ENCODE measurements around the gene SMIM11. TPM values are rescaled to one million over a fixed set of nuclear protein-coding genes. Genes with fewer than 3 reads are reported as not detected.
"Not testable (repeated sequence)": the region's sequence is repeated elsewhere in the genome, so short reads cannot be mapped to it uniquely, and the experiment has no call there.

The SMIM11 gene
- total RNA-seq, 1 donor from 2014 or later = 14.1 TPM

- TF ChIP-seq CTCF (conservative IDR thresholded peaks at IDR 0.05) = no peak
- Mint-ChIP-seq H3K9me3 (no peaks in the 10 kb centered on the region), H3K4me1 (ENCODE audit: unreplicated experiment) (peaks cover 11% of the 10 kb centered on the region), H3K27me3 (peaks cover 3% of the 10 kb centered on the region), H3K27ac (no peak overlapping the region), H3K4me3 (no peak overlapping the region), H3K36me3 (no peaks in the 10 kb centered on the region)
- no peak for DNase-seq (ENCODE audit: extremely low spot score, unreplicated experiment)
Measured at GRCh38 chr21:34369741-34370140, 5.6 kb upstream of the SMIM11 start.

- H3K27ac Mint-ChIP-seq = no peak overlapping the region
- no peaks in the 10 kb centered on the region for H3K36me3 Mint-ChIP-seq
- H3K4me3 Mint-ChIP-seq = no peak overlapping the region
- H3K27me3 Mint-ChIP-seq = peaks cover 3% of the 10 kb centered on the region
- DNase-seq (ENCODE audit: extremely low spot score, unreplicated experiment) = peak; percentile 31
- peaks cover 9% of the 10 kb centered on the region for H3K4me1 Mint-ChIP-seq (ENCODE audit: unreplicated experiment)
- H3K9me3 Mint-ChIP-seq = no peaks in the 10 kb centered on the region
- no peak for TF ChIP-seq CTCF (conservative IDR thresholded peaks at IDR 0.05)
Measured at GRCh38 chr21:34372321-34372720, 3.0 kb upstream of the SMIM11 start.

GRCh38 chr21:34374462-34374861 is 845 bp upstream of the SMIM11 start:
- H3K27ac Mint-ChIP-seq; H3K36me3 Mint-ChIP-seq; H3K27me3 Mint-ChIP-seq; H3K4me1 Mint-ChIP-seq (ENCODE audit: unreplicated experiment); DNase-seq (ENCODE audit: extremely low spot score, unreplicated experiment); H3K4me3 Mint-ChIP-seq; H3K9me3 Mint-ChIP-seq: not testable (repeated sequence)

GRCh38 chr21:34375619-34375972 is 289 bp downstream of the SMIM11 start:
- DNase-seq (ENCODE audit: extremely low spot score, unreplicated experiment); H3K4me1 Mint-ChIP-seq (ENCODE audit: unreplicated experiment); H3K27me3 Mint-ChIP-seq; H3K4me3 Mint-ChIP-seq; H3K27ac Mint-ChIP-seq; H3K9me3 Mint-ChIP-seq; H3K36me3 Mint-ChIP-seq: not testable (repeated sequence)

GRCh38 chr21:34383138-34383537 is 7.8 kb downstream of the SMIM11 start:
- H3K36me3 Mint-ChIP-seq; H3K27me3 Mint-ChIP-seq; H3K4me3 Mint-ChIP-seq; H3K27ac Mint-ChIP-seq; H3K9me3 Mint-ChIP-seq; DNase-seq (ENCODE audit: extremely low spot score, unreplicated experiment); H3K4me1 Mint-ChIP-seq (ENCODE audit: unreplicated experiment): not testable (repeated sequence)

- DNase-seq (ENCODE audit: extremely low spot score, unreplicated experiment); H3K4me3 Mint-ChIP-seq; H3K9me3 Mint-ChIP-seq; H3K27ac Mint-ChIP-seq; H3K4me1 Mint-ChIP-seq (ENCODE audit: unreplicated experiment); H3K36me3 Mint-ChIP-seq; H3K27me3 Mint-ChIP-seq: not testable (repeated sequence)
Measured at GRCh38 chr21:34383724-34384415, 8.6 kb downstream of the SMIM11 start.

- DNase-seq (ENCODE audit: extremely low spot score, unreplicated experiment); H3K36me3 Mint-ChIP-seq; H3K27me3 Mint-ChIP-seq; H3K4me1 Mint-ChIP-seq (ENCODE audit: unreplicated experiment); H3K4me3 Mint-ChIP-seq; H3K27ac Mint-ChIP-seq; H3K9me3 Mint-ChIP-seq: not testable (repeated sequence)
Measured at GRCh38 chr21:34400522-34400921, 25.2 kb downstream of the SMIM11 start.

GRCh38 chr21:34404742-34405141 is 29.4 kb downstream of the SMIM11 start:
- DNase-seq (ENCODE audit: extremely low spot score, unreplicated experiment); H3K4me1 Mint-ChIP-seq (ENCODE audit: unreplicated experiment); H3K27me3 Mint-ChIP-seq; H3K9me3 Mint-ChIP-seq; H3K27ac Mint-ChIP-seq; H3K36me3 Mint-ChIP-seq; H3K4me3 Mint-ChIP-seq: not testable (repeated sequence)

- not testable (repeated sequence) for H3K27ac Mint-ChIP-seq; H3K9me3 Mint-ChIP-seq; H3K36me3 Mint-ChIP-seq; H3K27me3 Mint-ChIP-seq; H3K4me3 Mint-ChIP-seq; DNase-seq (ENCODE audit: extremely low spot score, unreplicated experiment); H3K4me1 Mint-ChIP-seq (ENCODE audit: unreplicated experiment)
Measured at GRCh38 chr21:34405686-34406085, 30.4 kb downstream of the SMIM11 start.

- not testable (repeated sequence) for DNase-seq (ENCODE audit: extremely low spot score, unreplicated experiment); H3K27me3 Mint-ChIP-seq; H3K27ac Mint-ChIP-seq; H3K36me3 Mint-ChIP-seq; H3K4me1 Mint-ChIP-seq (ENCODE audit: unreplicated experiment); H3K9me3 Mint-ChIP-seq; H3K4me3 Mint-ChIP-seq
Measured at GRCh38 chr21:34406102-34406501, 30.8 kb downstream of the SMIM11 start.

- H3K9me3 Mint-ChIP-seq; H3K27ac Mint-ChIP-seq; DNase-seq (ENCODE audit: extremely low spot score, unreplicated experiment); H3K4me3 Mint-ChIP-seq; H3K4me1 Mint-ChIP-seq (ENCODE audit: unreplicated experiment); H3K36me3 Mint-ChIP-seq; H3K27me3 Mint-ChIP-seq: not testable (repeated sequence)
Measured at GRCh38 chr21:34406676-34407075, 31.4 kb downstream of the SMIM11 start.

- not testable (repeated sequence) for H3K4me1 Mint-ChIP-seq (ENCODE audit: unreplicated experiment); H3K36me3 Mint-ChIP-seq; H3K4me3 Mint-ChIP-seq; DNase-seq (ENCODE audit: extremely low spot score, unreplicated experiment); H3K27me3 Mint-ChIP-seq; H3K27ac Mint-ChIP-seq; H3K9me3 Mint-ChIP-seq
Measured at GRCh38 chr21:34407294-34407693, 32.0 kb downstream of the SMIM11 start.
